HG02759 (cell line): ENCODE data around the gene MBD4.
A peak's percentile ranks its signal among the peaks of the same experiment; 100 is the strongest.
"Not testable (repeated sequence)": the region's sequence is repeated elsewhere in the genome, so short reads cannot be mapped to it uniquely, and the experiment has no call there.

Source experiments
- ATAC-seq: cut with Tn5 transposase; IDR thresholded peaks from one replicate; pipeline ENCODE4 v1.9.1; 2021; ENCODE audit warnings: mild to moderate bottlenecking, moderate library complexity; ENCODE audit not compliant: unreplicated experiment

Gene MBD4

DNA sequence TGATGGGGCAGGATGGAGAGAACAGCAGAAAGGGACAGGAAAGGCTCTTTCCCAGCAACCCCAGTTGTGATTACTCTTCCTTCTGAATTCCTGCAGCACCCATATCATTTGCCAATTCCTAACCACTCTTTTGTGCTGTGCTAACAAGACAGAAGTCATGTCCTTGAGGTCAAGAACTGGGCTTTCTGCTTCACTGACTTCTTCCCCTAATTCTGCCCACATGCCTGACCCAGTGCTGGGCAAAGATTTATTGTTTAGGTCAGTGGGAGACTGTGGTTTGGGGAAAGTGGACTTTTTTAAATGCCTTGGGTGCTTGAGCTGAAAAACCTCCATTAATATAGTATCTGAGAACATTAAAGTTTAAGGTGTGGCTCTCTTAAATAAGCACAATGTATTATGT is 7.1 kb downstream of the MBD4 start:
- no peak for ATAC-seq

DNA sequence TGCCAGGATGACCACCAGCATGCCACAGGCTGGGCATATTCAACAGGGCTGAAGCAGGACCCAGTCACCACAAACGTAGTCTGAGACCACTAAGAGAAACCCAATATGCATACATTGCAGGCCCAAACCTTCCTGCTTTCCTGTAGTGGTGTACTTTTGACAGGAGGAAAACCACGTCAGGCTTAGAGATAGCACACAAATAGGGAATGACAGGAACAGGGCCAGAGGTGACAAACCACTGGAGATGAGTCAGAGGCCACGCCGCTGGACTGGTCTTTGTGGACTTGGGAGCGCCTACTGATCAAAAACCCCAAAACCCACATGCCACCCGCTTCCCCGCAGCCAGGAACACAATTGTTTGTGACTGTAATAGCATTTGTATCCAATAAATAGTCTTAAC is 7.7 kb downstream of the MBD4 start:
- no peak for ATAC-seq

DNA sequence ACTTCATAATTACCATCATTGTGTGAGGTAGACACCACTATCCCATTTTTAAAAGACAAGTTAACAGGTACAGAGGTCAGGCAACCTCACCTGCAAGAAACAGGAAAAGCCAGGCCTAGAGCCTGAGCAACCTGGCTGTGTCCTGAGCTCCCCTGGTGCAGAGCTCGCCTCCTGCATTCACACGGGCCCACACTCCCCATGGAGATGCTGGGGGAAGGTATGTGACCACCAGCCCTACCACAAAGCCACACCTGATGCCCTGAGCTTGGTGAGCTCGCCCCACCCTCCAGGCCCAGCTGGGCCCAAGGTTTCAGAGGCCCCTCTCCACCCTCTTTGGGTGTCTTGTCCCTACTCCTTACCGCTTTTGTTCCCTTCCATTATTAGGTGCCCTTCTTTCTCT is 10.1 kb downstream of the MBD4 start:
- no peak for ATAC-seq

DNA sequence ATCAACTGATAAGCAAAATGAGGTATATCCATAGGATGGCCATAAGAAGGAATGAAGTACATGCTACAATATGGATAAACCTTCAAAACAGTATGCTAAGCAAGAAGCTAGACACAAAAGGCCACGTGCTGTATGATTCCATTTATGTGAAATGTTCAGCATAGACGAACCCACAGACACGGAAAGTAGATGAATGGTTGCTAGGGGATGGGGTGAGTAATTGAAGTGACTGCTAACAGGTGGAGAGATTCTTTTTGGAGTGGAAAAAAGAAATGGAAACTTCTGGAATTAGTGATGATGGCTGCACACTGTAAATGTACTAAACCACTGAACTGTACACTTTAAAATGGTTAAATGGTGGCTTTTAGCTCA is 10.7 kb downstream of the MBD4 start:
- no peak for ATAC-seq

DNA sequence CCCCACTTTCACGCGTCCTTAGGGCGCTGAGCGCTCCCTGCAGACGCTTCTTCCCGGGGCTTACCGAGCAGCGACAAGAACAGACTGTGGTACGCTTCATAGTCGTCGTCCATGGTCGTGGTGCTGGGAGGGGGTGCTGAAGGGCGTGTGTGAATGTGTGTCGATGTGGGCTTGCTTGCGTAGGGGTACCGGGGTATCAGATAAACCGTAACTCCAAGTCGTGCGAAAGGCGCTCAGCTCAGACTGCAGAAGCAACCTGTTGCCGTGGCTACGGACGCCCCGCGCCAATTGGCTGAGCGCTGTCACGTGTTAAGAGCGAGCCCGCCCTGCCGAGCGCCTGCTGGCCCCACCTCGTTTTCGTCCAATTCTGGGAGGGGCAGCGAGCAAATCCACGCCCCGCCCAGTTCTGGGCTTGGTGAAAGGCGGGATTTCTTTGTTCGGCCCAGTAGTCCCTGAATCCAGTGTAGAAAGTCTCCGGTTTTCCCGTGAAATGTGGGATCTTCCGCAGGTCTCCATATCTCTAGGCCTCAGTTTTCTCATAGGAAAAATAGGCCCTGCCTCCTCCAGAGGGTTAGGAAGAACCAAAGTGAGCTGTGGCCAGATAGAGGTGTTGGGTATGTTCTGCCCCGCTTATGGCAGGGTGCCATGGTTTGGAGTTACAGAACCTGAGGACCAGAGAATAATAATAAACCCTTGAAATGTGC is 11.2 kb downstream of the MBD4 start, which contains the start of gene EFCAB12:
TSS of gene EFCAB12 (minus strand) at position 261 of the 704 bp plus-strand sequence. CDS start at position 113, 148 bp downstream.
- peak; percentile 90 for ATAC-seq

DNA sequence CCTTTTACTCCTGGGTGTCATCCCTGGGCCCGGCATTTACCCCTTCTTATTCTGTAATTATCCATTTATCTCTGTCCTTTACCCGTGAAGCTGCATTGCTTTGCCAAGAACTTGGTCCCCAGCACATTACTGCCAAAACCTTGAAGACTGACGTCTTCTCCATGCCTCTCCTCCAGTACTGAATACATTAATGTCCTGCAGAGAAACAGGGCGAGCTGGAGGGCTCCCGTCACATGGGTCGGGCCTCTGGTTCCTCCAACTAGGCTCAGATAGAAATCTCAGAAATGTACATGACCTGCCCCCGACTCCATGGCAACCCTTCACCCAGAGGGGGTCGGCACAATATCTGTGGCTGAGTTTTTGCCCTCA is 11.8 kb downstream of the MBD4 start:
- ATAC-seq = no peak

DNA sequence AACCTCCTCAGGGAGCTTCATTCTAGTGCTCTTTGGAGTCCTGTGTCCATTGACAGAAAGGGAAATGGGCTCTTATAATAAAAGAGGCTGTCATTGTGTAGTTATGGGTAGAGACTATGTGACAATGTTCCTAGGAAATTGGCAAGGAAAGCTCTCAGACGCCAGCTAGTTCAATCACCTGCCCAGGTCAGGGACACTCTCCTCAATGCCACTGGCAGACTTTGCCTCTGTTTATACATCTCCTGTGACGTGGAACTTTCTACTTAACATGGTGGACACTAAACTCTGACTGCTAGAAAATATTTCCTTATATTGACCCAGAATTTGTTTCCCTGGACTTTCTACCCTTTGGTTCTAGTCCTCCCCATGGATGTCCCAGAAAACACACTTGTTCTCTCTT is 14.1 kb downstream of the MBD4 start:
- no peak for ATAC-seq

DNA sequence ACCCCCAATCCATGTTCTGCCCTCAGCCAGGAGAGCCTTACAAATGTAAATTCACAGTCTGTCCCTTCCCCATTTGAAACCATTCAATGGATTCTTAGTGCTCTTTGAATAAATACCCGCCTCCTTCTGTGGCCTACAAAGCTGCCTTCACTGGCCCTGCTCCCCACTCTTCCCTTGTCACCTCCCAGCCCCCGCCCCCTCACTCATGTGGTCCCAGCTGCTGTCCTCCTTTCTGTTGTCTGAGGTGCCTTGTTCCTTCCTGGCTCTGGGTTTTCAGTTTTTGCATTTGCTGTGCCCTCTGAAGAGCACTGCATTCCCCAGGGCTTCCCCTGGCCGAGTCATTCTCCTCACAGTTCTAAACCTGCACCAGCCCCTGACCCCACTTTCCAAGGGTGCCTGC is 14.5 kb downstream of the MBD4 start:
- ATAC-seq = no peak

DNA sequence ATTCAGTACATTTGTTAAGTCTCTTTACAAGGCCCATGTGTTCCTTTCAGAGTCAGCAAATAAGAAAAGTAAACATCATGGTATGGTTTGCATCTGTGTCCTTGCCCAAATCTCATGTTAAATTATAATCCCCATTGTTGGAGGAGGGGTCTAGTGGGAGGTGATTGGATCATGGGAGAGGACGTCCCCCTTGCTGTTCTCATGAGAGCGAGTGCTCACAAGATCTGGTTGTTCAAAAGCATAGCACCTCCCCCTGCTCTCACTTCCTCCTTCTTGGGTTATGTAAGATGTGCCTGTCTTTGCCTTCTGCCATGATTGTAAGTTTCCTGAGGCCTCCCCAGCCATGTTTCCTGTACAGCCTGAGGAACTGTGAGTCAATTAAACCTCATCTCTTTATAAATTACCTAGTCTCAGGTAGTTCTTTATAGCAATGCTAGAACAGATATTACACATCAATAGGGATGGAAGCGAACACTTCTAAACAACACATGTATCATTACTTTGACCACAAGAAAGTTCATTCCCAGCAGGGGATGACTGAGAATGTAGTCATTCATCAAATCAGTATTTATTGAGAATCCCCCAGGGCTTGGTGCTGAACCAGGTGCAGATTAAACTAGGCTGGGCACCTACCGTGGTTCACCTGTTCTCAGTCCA is 15.4 kb downstream of the MBD4 start:
- peak; percentile 57 for ATAC-seq

DNA sequence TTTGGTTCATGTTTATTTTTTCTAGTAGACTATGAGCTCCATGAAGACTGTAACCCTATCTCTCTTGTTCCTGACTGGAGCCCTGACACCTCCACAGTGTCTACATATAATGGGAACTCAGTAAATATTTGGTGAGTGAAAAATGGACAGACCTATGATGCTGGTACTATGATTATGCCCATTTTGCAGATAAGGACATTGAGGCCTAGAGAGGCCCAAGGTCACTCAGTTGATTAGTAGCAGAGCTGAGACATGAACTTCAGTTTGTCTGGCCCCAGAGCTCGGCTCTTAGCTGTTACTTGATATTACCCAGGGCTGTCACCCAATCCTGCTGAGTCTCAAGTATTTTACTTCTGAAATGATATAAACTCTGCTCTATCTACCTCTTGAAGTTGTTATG is 16.9 kb downstream of the MBD4 start:
- no peak for ATAC-seq

DNA sequence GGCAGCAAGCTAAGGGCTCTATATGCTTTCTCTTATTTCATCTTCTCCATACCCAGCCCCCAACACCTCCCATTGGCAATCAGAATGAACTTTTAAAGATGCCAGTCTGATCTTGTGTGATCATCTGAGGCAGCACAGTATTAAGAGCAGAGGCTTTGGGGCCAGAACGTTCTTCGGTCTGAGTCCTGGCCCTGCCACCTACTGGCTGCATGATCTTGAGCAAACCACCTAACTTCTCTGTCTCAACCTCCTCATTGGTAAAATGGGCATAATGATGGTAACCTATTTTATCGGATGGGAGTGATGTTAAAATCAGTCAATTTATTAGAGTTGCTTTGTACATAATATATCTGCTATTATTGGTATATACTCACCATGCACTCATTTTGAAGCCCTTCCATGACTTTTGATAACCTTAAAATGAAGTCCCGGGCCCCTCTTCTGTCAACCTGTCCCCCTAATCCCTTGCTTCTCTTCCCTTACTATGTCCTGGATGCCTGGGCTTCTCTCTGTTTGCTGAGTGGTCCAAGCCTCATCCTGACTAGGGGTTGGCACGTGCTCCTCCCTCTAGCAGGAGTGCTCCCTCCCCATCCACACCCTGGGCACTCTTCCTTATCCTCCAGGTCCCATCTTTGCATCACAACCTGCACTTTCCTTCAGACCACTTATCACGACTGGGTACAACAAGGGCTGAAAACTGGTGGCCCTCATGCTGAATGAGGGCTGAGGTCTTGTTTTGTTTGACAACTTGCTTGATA is 17.6 kb downstream of the MBD4 start:
- ATAC-seq = no peak

DNA sequence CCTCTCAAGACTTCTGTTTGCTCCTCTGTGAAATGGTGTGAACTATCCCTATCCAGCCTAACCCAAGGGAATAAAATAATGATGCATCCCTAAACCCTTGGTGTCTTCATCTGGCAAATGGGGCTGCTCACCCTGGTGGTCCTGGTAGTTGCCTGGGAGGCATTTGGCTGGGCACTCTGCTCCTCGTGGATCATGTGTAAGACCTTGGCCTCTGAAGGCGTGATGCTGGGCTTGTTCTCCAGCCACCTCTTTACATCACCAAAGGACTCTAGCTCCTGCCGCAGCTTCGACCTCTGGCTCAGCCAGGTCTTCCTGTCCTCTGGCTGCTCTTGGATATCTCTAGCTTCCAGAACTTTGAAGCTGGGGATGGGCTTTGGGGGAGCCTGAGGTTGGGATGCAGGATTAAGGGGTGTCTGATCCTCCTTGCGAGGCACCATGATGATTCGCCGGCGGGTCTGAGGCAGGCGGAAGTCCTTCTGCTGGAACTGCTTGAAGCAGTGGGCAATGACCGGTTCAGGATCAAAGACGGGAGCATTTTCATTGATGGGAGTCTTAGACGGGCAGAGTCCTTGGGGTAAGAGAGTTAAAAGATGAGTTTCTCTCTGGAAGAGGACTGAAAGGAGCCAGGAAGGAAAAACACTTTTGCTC is 18.4 kb downstream of the MBD4 start:
- no peak for ATAC-seq

DNA sequence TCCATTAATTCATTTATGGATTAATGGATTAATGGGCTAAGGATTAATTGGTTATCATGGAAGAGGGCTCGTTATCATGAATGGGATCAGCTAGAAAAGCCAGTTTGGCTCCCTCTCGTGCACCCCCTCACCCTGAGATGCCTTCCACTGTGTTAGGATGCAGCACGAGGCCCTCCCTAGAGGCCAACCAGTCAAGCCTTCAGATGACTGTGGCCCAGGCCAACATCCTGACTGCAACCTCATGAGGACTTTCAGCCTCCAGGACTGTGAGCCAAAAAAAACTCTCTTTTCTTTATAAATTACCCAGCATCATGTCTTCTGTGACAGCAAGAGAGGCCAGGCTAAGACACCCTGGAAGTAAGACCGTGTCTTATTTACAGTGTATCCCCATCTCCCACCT is 20.3 kb downstream of the MBD4 start:
- ATAC-seq = no peak

DNA sequence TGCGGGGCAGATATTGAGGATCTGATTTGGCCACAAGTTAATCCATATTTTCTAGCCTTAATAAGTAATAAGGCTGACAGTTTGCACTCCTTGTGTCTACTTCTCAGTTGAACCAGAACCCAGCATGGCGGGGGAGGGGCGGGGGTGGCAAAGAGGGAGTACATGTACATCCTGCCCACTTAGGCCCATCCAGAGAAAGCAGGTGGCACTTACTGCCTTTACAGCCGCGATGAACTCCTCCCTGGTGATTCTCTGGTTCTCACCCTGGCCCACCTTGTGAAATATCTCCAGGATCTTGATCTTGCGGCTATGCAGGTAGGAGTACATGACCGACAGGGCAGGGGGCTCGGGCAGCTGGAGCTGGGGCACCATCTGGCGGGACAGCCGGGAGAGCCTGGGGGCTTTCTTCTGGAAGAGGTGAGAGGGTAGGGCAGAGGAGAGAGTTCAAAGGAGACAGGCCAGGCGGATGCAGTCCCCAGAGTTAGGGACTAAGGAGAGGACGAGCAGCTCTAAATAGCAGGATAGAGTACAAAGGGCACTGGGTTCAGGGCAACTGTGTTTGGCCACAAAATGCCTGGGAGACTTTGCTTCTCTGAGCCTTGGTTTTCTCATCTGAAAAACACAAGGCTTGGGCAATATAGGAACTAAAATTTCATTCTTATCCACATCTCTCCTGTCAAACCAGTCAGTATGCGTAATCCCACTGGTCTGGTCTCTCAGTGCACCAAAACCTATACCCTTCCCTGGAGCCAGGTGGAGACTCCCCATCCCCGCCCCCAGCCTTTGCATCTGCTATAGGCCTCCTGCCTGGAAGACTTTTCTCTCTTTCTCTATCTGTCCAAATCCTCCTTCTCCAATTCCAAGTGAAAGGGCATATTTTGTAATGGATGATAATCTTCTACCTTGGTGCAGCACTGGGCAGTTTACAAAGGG is 21.4 kb downstream of the MBD4 start:
- no peak for ATAC-seq

DNA sequence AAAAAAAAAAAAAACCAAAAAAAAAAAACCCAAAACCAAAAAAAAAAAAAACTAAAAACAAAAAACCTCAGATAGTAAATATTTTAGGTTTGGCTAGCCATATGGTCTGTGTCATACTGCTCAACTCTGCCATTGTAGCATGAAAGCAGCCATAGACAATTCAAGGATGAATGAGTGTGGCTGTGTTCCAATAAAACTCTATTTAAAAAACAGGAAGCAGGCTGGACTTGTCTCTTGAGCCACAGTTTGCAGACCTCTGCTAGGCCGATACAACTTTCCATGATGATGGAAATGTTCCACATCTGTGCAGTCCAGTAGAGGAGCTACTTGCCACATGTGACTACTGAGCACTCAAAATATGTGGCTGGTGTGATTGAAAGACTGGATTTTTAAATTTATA is 22.4 kb downstream of the MBD4 start:
- ATAC-seq = no peak

DNA sequence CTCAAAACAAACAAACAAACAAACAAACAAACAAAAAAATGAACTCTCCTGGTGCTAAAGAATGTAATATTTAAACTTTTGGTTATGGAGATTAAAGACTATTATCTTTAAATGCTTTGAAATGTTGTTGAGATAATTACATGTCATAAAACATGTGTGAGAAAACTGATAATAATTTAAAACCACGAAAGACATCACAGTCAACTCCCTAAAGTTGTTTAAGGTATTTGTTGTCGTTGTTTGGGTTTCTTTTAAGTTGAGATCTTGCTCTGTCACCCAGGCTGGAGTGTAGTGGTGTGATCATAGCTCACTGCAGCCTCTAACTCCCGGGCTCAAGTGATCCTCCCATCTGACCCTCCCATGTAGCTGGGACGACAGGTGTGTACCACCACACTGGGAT is 23.3 kb downstream of the MBD4 start:
- ATAC-seq = no peak

DNA sequence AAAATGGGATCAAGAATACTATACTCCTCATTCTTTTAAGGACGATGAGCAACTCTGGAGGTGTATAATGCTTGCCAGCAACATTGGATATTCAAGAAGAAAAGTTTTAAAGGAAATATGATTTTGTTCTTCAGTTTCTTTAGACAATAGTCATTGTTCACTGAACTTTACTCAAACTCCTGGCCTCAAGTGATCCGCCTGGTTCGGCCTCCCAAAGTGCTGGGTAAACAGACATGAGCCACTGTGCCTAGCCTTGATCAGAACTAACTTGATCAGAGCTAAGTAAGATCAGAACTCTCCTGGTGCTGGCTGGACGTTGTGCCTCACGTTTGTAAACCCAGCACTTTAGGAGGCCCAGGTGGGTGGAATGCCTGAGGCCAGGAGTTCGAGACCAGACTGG is 23.9 kb downstream of the MBD4 start:
- no peak for ATAC-seq

DNA sequence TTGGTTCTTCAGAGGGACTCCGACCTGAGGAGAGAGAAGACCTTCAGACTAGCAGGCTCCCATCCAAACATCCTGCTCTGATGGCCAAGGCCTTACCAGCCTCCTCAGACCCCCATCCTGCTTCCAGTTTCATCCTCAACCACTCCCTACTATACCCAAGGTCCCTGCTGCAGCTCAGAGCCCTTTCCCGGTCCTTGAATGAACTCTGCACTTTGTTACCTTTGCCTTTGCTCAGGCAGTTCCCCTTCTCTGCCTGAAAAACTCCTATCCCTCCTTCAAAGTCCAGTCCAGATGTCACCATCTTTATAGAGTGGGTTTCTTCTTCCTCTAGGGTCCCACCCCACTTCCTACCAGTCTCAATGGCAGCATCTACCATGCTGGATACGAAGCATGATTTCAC is 24.4 kb downstream of the MBD4 start:
- ATAC-seq = no peak

DNA sequence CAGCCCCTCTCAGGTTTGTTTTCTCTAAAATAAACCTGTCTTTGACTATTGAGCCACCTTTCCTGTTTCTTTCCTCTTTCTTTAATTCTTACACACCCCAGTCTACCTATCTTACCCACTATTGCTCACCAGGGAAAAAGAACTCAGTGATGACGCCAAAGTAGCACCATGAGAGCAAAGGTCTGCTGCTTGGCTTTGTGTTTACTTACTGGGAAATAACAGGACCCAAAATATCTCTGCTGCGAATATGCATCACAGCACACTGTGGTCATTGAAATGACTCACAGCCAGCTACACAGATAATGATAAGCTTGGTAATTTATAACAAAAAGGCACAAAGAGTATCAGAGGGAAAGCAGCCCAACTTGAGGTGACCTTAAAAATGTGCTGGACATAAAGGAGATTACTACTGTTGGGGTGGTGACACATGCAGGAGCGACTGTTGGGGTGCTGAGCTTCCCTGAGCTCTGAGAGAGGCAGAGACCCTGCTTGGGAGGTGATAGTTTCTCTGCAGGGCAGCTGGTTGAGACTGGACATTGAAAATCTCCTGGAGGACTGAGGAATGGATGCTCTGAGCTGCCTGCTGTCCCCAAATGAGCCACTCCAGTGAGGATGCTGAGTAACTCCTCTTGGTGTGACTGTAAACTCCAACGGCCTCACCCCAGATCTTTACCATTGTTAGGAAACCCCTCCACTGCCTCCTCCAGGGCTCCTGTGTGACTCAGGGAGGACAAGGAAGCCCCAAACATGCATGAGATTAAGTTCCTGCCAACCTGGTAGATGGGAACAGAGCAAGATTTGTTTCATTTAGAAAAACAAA is 25.9 kb downstream of the MBD4 start:
- peak; percentile 95 for ATAC-seq

DNA sequence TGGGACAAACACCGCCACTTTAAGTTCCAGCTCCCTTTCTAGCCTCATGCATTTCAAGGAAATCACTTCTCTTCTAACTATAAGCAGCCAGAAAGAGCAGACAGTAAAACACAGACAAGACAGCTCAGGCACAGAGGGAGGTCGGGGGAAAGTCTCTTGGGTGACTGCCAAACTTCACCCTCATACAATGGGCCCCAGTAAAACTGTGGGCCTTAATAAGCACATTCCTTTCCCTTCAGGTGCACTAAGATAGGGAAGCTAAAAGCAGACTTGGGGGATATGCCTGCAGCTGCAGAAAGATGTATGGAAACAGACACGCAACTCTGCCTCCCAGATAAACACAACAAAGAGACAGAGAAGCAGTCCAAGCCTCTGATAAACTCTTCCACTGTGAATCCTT is 26.5 kb downstream of the MBD4 start:
- ATAC-seq = not testable (repeated sequence)
